ENCODE results near the gene OR6B3. TPM values are rescaled to one million over a fixed set of nuclear protein-coding genes. Genes with fewer than 3 reads are reported as not detected.

Gene OR6B3
- total RNA-seq = not detected

DNA sequence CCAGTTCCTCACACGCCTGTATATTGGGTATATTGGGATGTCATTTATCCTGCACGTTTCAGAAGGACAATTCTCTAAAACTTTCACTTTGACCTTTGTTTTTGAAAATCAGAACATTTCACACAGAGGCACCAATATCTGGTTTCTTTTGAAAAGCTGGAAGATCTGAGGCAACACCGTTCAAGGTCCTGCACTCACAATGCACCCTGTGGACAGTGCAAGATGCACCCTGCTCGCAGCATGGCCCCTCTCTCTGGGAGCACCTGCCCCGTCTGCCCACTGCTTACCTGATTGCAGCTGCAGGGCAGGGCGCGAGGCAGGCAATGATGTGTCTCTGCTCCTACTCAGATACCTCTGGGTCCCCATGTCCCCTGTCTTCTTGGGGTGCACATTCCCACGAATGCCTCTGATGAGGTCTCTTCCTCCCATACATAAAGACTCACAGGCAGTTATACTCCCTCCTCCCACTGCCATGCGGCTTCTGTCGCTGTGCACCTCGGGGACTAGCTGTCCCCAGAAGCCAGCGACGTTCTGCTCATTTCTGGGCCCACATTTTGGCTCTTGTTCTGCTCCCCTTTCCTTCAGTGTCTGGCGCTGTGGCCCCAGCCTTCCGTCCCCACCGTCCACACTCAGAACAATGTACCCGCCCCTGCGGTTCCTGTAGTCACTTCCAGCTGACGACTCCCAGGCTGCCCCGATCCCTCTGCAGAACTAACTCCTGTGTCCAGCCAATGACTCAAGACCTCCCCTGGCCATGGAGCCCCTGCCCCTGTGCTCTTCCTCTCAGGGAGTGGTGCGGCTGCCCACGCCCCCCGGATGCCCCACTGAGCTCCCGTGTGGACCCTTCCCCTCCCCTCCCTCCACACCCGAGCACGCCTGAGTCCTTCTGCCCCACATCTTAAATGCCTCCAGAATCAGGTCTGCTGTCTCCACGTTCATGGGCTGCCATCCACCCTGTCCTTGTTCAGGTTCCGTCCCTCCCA is at the start of gene OR6B3:
Gene OR6B3, minus strand, starts transcription at position 349 of the 983 bp plus-strand sequence.

GRCh38 chr2:240030379-240031094 is 22.8 kb downstream of the OR6B3 start, which contains the start of gene OR6B2:
OR6B2 (minus strand) TSS chr2:240030429; CDS start chr2:240030429, 0 bp downstream.

Other genes with a start within 250 kb of the OR6B3 start
- gene NDUFA10, start 28.2 kb downstream of the OR6B3 start, total RNA-seq = 74.0 TPM
- gene OR6B2, start 23.1 kb downstream of the OR6B3 start, total RNA-seq = not detected
- gene COPS9, start 82.8 kb upstream of the OR6B3 start, total RNA-seq = 133 TPM
- gene OTOS, start 87.1 kb upstream of the OR6B3 start, total RNA-seq = not detected

Data from diencephalon (tissue), 1 donor.